Upper lobe of left lung (tissue), 6 donors: ENCODE data around the gene ZNF181. TPM values are rescaled to one million over a fixed set of nuclear protein-coding genes. Genes with fewer than 3 reads are reported as not detected.
"Not testable (repeated sequence)": the region's sequence is repeated elsewhere in the genome, so short reads cannot be mapped to it uniquely, and the experiment has no call there.

ENCODE experiments used
- ATAC-seq, 2 donors: fragments of 200-7000 bp; cut with Tn5 transposase; one replicate each; pipeline ENCODE4 v1.9.1; 2022; ENCODE audit warnings: mild to moderate bottlenecking in 2 of 2, moderate library complexity in 2 of 2; ENCODE audit not compliant: low FRiP score in 2 of 2
- DNase-seq, 2 donors: peaks; one replicate each; pipeline ENCODE4 v3.0.0-alpha.2; 2019 to 2020
- H3K27ac ChIP-seq, 4 donors: fragments of 200-600 bp; sonication (generic); one replicate each; pipeline ENCODE4 v1.5.1; 2016 to 2019
- H3K27me3 ChIP-seq, 4 donors: fragments of 200-600 bp; sonication (generic); one replicate each; pipeline ENCODE4 v1.5.1; 2017 to 2019
- H3K36me3 ChIP-seq, 4 donors: fragments of 200-600 bp; sonication (generic); one replicate each; pipeline ENCODE4 v1.5.1; 2016 to 2019
- H3K4me1 ChIP-seq, 4 donors: fragments of 200-600 bp; sonication (generic); one replicate each; pipeline ENCODE4 v1.5.1; 2018 to 2019
- H3K4me3 ChIP-seq, 4 donors: fragments of 200-600 bp; sonication (generic); one replicate each; pipeline ENCODE4 v1.5.1; 2017 to 2019; ENCODE audit warnings: mild to moderate bottlenecking in 2 of 4, moderate library complexity in 1 of 4
- H3K9me3 ChIP-seq, 4 donors: fragments of 200-600 bp; sonication (generic); one replicate each; pipeline ENCODE4 v1.5.1; 2018 to 2019
- CTCF ChIP-seq, 6 experiments: fragments of 450-650 bp in 4 of 6; fragments of 200-600 bp in 2 of 6; sonication (generic) in 2 of 6; IDR thresholded peaks; one replicate each; pipeline ENCODE4 v1.5.1; 2016 to 2019; ENCODE audit warnings: antibody characterized with exemption in 6 of 6
- EP300 ChIP-seq, 4 donors: sonication (generic); formaldehyde crosslinking; IDR thresholded peaks; one replicate each; pipeline ENCODE4 v1.5.1; 2017; ENCODE audit warnings: antibody characterized with exemption in 4 of 4, control low read depth in 2 of 4
- POLR2A ChIP-seq, 4 donors: fragments of 450-650 bp; IDR thresholded peaks; one replicate each; pipeline ENCODE4 v1.5.1; 2016 to 2017; ENCODE audit warnings: antibody characterized with exemption in 4 of 4, mild to moderate bottlenecking in 2 of 4
- POLR2AphosphoS5 ChIP-seq, 2 donors: sonication (generic); formaldehyde crosslinking; IDR thresholded peaks; one replicate each; pipeline ENCODE4 v1.5.1; 2017; ENCODE audit warnings: antibody characterized with exemption in 2 of 2
- WGBS, 2 donors: methylation state at CpG; one replicate each; pipeline ENCODE4 v1.1.5; 2017 to 2018; 5-methylcytosine and 5-hydroxymethylcytosine counted together
- total RNA-seq, 6 donors: library from RNA; depleted of rRNA in 4 of 6; stranded (reverse); fragments of >200 nt in 4 of 6; gene quantifications; one replicate each; pipeline versions ENCODE4 v1.1.0 to v1.2.1, GENCODE V29; 2016 to 2021
- donor health status: DM: no; HTN: no; CAD: no; lungs with moderate emphysema.
- donor health status: DM: no; HTN: yes; CAD: no; lungs with severe emphysema.

The ZNF181 gene
- total RNA-seq, result 10 to 100 TPM in 3 of 6 donors, 1 to 10 TPM in 3; 2.3 to 29.3 (median 10.2) TPM

GRCh38 chr19:34733746-34734536 lies at the start of gene ZNF181:
TSS of gene ZNF181 (plus strand) at chr19:34734243. CDS start at chr19:34735038, 795 bp downstream.
- peaks cover 22 to 30% (median 24%) of the 10 kb centered on the region in 4 donors for H3K4me1 ChIP-seq

GRCh38 chr19:34685266-34685665 lies 48.8 kb upstream of the ZNF181 start:
- 97 to 98% methylated on average over 5 of the region's 5 CpGs for WGBS, 2 donors
- not testable (repeated sequence) for H3K4me1 ChIP-seq, H3K27ac ChIP-seq, H3K4me3 ChIP-seq, H3K27me3 ChIP-seq, DNase-seq, ATAC-seq
- H3K9me3 ChIP-seq, result peaks cover 39 to 69% (median 64%) of the 10 kb centered on the region in 4 donors
- peaks cover 22 to 49% (median 43%) of the 10 kb centered on the region in 4 donors for H3K36me3 ChIP-seq

More at GRCh38 chr19:34733746-34734536, at the start of gene ZNF181:
- WGBS, 2 donors, result 0% methylated on average over 16 to 53 of the region's 67 CpGs
- Histone ChIP-seq H3K27me3 (no peaks in the 10 kb centered on the region), H3K4me3 (peak within 1 kb of the TSS; percentile 59 to 81 (median 72)), H3K27ac (peak within 1 kb of the TSS; percentile 96 to 100 (median 97)), H3K36me3 (peaks cover under 1 to 29% (median 13%) of the 10 kb centered on the region in 4 donors), H3K9me3 (peaks cover 0 to 22% (median 12%) of the 10 kb centered on the region in 4 donors)
- peak; percentile 70 to 76 for TF ChIP-seq POLR2AphosphoS5 (IDR thresholded peaks at IDR 0.05)
- peak in 1 of 6 experiments; percentile 13 for TF ChIP-seq CTCF (IDR thresholded peaks at IDR 0.05)
- TF ChIP-seq POLR2A (IDR thresholded peaks at IDR 0.05), result peak in 2 of 4 donors; percentile 65 to 85
- peak in 1 of 4 donors; percentile 70 for TF ChIP-seq EP300 (IDR thresholded peaks at IDR 0.05)
- DNase-seq (peak; percentile 89 to 94), ATAC-seq (peak; percentile 96 to 97)

DNA sequence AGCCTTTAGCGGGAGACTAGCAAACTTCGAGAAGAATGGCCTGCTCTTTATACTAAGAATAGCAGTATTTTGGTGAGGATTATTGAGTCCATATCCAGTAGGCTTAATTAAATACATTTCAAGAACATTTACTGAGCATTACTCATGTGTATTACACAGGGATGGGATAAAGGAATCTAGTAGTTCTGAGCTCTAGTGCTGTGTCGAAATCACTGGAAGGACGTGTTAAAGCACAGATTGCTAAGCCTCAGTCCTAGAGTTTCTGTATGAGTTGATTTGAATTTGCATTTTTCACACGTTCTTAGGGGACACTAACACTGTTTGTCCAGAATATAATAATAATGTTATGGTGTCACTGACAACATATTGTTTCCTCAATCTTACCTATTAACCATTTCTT lies 47.6 kb upstream of the ZNF181 start:
- TF ChIP-seq POLR2A (IDR thresholded peaks at IDR 0.05), result no peak
- no peak for TF ChIP-seq POLR2AphosphoS5 (IDR thresholded peaks at IDR 0.05)
- no peak for TF ChIP-seq EP300 (IDR thresholded peaks at IDR 0.05)
- no peak for TF ChIP-seq CTCF (IDR thresholded peaks at IDR 0.05)
- Histone ChIP-seq H3K4me3 (no peak overlapping the region), H3K36me3 (peaks cover 19 to 37% (median 34%) of the 10 kb centered on the region in 4 donors), H3K9me3 (peaks cover 39 to 58% (median 57%) of the 10 kb centered on the region in 4 donors), H3K27me3 (no peaks in the 10 kb centered on the region), H3K27ac (no peak overlapping the region), H3K4me1 (no peaks in the 10 kb centered on the region)
- ATAC-seq (no peak), DNase-seq (no peak)
- WGBS, 2 donors, result 81 to 91% methylated on average over 5 of the region's 5 CpGs

DNA sequence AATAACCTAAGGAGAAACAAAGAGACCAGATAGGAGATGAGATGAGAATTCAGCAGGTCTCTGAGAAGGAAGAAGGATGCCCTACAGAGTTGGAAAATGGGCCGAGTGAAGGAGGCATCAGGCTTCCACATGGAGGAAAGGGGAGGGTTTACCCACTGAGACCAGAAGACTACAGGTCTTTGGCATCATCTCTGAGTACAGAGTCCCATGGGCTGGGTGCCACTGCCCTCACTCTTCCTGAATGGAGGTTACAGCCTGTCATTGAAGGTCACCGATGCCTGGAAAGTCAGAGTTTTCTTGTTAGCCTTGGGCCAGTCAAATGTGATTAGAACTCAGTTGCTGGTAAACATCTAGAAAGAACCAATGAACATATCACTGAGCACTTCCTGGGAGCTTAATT lies 46.7 kb upstream of the ZNF181 start:
- peaks cover 35 to 49% (median 48%) of the 10 kb centered on the region in 4 donors for H3K9me3 ChIP-seq
- WGBS, 2 donors, result 66 to 93% methylated on average over 2 of the region's 2 CpGs
- no peak for ATAC-seq

More for the DNA sequence above, 46.7 kb upstream of the ZNF181 start:
- TF ChIP-seq EP300 (IDR thresholded peaks at IDR 0.05) (no peak), POLR2A (IDR thresholded peaks at IDR 0.05) (no peak), CTCF (IDR thresholded peaks at IDR 0.05) (no peak), POLR2AphosphoS5 (IDR thresholded peaks at IDR 0.05) (no peak)
- Histone ChIP-seq H3K27ac (no peak overlapping the region), H3K4me3 (no peak overlapping the region), H3K27me3 (no peaks in the 10 kb centered on the region), H3K4me1 (no peaks in the 10 kb centered on the region), H3K36me3 (peaks cover 15 to 30% (median 26%) of the 10 kb centered on the region in 4 donors)
- no peak for DNase-seq
